ENCODE measurements around the gene TMC3. TPM values are rescaled to one million over a fixed set of nuclear protein-coding genes. Genes with fewer than 3 reads are reported as not detected.
"Not testable (repeated sequence)": the region's sequence is repeated elsewhere in the genome, so short reads cannot be mapped to it uniquely, and the experiment has no call there.

Gene TMC3
- total RNA-seq, 1 donor from 2014 or later: 0.13 TPM

DNA sequence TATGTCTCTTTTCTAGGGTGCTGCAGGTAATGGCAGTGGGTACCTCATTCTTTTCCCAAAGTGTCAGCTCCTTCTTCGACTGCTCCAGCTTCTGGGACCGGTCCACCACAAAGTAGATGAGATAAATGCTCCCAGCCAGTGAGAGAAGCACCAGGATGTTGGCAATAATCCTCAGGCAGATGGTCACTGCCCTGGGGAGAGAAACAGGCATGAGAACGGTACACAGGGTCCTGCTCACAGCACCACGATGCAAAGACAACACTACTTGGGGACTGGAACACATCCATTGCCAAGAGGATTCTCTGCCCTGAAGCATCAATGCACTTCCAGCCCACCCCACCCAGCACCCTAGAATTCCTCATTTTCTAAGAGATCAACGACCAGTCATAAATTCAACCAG is 22.4 kb downstream of the TMC3 start:
- Histone ChIP-seq H3K36me3 (no peaks in the 10 kb centered on the region), H3K79me2 (ENCODE audit: low read depth) (no peaks in the 10 kb centered on the region), H3K27ac (no peak overlapping the region), H3K9ac (peak overlapping the region; percentile 22), H3K4me3 (no peak overlapping the region), H3K9me3 (ENCODE audit: low read depth) (no peaks in the 10 kb centered on the region), H3K4me2 (no peak overlapping the region), H3F3A (ENCODE audit: low read depth) (no peaks in the 10 kb centered on the region), H3K27me3 (no peaks in the 10 kb centered on the region), H2AFZ (replicated peaks) (no peak overlapping the region), H3K4me1 (no peaks in the 10 kb centered on the region), H4K20me1 (ENCODE audit: low read depth) (no peaks in the 10 kb centered on the region)
- DNase-seq (ENCODE audit: low spot score): no peak
- H3K4me1 Mint-ChIP-seq: peaks cover 3% of the 10 kb centered on the region
- H3K4me3 Mint-ChIP-seq: no peak overlapping the region
- no peak overlapping the region for H3K27ac Mint-ChIP-seq
- TF ChIP-seq EZH2phosphoT487 (IDR thresholded peaks at IDR 0.05): no peak
- TF ChIP-seq EZH2 (IDR thresholded peaks at IDR 0.05): no peak
- TF ChIP-seq, protein P1, sequence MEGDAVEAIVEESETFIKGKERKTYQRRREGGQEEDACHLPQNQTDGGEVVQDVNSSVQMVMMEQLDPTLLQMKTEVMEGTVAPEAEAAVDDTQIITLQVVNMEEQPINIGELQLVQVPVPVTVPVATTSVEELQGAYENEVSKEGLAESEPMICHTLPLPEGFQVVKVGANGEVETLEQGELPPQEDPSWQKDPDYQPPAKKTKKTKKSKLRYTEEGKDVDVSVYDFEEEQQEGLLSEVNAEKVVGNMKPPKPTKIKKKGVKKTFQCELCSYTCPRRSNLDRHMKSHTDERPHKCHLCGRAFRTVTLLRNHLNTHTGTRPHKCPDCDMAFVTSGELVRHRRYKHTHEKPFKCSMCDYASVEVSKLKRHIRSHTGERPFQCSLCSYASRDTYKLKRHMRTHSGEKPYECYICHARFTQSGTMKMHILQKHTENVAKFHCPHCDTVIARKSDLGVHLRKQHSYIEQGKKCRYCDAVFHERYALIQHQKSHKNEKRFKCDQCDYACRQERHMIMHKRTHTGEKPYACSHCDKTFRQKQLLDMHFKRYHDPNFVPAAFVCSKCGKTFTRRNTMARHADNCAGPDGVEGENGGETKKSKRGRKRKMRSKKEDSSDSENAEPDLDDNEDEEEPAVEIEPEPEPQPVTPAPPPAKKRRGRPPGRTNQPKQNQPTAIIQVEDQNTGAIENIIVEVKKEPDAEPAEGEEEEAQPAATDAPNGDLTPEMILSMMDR (IDR thresholded peaks at IDR 0.05): no peak
- no peaks in the 10 kb centered on the region for H3K9me3 Mint-ChIP-seq
- no peaks in the 10 kb centered on the region for H3K36me3 Mint-ChIP-seq
- H3K27me3 Mint-ChIP-seq (ENCODE audit: insufficient read depth, low read depth): peaks cover 4% of the 10 kb centered on the region

DNA sequence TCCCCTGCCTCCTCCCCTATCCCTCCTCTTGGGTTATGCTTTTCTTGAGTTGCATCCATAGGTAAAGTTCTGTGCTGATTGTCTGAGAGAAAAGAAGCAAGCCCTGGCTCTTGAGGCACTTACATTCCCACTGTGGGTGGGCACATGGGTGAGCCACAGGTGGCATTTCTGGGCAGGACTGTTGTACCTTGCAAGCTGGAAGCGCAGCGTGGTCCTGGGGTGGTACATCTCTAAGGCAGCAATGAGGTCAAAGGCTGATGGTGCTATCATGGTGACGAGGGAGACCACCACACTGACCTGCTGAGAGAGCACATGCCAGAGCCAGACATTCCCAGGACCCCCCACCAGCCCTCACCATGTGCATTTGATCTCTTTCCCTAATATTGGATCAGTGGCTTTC is 24.7 kb downstream of the TMC3 start:
- Histone ChIP-seq H2AFZ (replicated peaks) (no peak overlapping the region), H3K4me2 (no peak overlapping the region), H4K20me1 (ENCODE audit: low read depth) (no peaks in the 10 kb centered on the region), H3K4me3 (no peak overlapping the region), H3K79me2 (ENCODE audit: low read depth) (no peaks in the 10 kb centered on the region), H3K27ac (no peak overlapping the region), H3K27me3 (no peaks in the 10 kb centered on the region), H3F3A (ENCODE audit: low read depth) (no peaks in the 10 kb centered on the region), H3K9me3 (ENCODE audit: low read depth) (no peaks in the 10 kb centered on the region), H3K9ac (no peak overlapping the region), H3K36me3 (no peaks in the 10 kb centered on the region), H3K4me1 (no peaks in the 10 kb centered on the region)
- Mint-ChIP-seq H3K4me3 (no peak overlapping the region), H3K27me3 (ENCODE audit: insufficient read depth, low read depth) (peaks cover 4% of the 10 kb centered on the region), H3K27ac (no peak overlapping the region), H3K4me1 (no peaks in the 10 kb centered on the region), H3K36me3 (no peaks in the 10 kb centered on the region), H3K9me3 (no peaks in the 10 kb centered on the region)
- no peak for TF ChIP-seq EZH2phosphoT487 (IDR thresholded peaks at IDR 0.05)
- TF ChIP-seq, protein P1 (IDR thresholded peaks at IDR 0.05): no peak
- no peak for TF ChIP-seq EZH2 (IDR thresholded peaks at IDR 0.05)
- no peak for DNase-seq (ENCODE audit: low spot score)

DNA sequence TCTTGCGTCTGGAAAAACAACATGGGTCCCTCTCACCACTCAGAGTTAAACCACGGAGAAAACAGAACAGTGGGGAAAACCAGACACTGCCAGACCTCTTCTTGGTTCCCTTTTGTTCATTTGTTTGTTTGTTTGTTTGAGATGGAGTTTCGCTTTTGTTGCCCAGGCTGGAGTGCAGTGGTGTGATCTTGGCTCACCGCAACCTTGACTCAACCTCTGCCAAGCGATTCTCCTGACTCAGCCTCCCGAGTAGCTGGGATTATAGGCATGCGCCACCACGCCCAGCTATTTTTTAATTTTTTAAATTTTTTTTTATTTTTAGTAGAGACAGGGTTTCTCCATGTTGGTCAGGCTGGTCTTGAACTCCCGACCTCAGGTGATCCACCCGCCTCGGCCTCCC is 25.3 kb downstream of the TMC3 start:
- H3K79me2 ChIP-seq (ENCODE audit: low read depth); H3K4me2 ChIP-seq; H3K36me3 ChIP-seq; H3K9me3 ChIP-seq (ENCODE audit: low read depth); H3K4me1 Mint-ChIP-seq; DNase-seq (ENCODE audit: low spot score); H3K4me3 ChIP-seq; H3F3A ChIP-seq (ENCODE audit: low read depth); H3K27ac Mint-ChIP-seq; H3K9ac ChIP-seq; H3K36me3 Mint-ChIP-seq; H3K4me3 Mint-ChIP-seq; H3K27ac ChIP-seq; H3K27me3 ChIP-seq; H2AFZ ChIP-seq (replicated peaks); H3K9me3 Mint-ChIP-seq; H3K4me1 ChIP-seq; H4K20me1 ChIP-seq (ENCODE audit: low read depth); H3K27me3 Mint-ChIP-seq (ENCODE audit: insufficient read depth, low read depth): not testable (repeated sequence)

DNA sequence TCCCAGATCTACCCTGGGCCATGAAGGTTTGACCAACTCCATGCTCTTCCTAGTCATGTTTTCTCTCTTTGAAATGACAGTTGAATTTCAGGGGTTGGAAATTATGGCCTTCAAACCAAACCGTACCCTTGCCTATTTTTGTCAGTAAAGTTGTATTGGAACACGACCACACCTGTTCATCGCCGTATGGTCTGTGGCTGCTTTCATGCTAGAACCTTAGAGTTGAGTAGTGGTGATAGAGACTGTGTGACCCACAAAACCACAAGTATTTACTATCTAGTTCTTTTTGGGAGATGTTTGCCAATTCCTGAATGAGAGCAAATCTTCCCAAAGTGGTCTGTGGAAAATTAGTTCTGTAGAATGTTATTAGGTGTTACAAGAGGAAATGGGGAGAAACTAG is 26.1 kb downstream of the TMC3 start:
- DNase-seq (ENCODE audit: low spot score): no peak
- H3K4me3 Mint-ChIP-seq: no peak overlapping the region
- TF ChIP-seq EZH2 (IDR thresholded peaks at IDR 0.05) (no peak), EZH2phosphoT487 (IDR thresholded peaks at IDR 0.05) (no peak)
- TF ChIP-seq, protein P1 (IDR thresholded peaks at IDR 0.05): no peak
- no peaks in the 10 kb centered on the region for H4K20me1 ChIP-seq (ENCODE audit: low read depth)
- H3K9me3 ChIP-seq (ENCODE audit: low read depth): no peaks in the 10 kb centered on the region
- no peak overlapping the region for H3K27ac Mint-ChIP-seq
- no peaks in the 10 kb centered on the region for H3K36me3 ChIP-seq
- H3F3A ChIP-seq (ENCODE audit: low read depth): no peaks in the 10 kb centered on the region
- H3K9ac ChIP-seq: no peak overlapping the region
- H3K4me2 ChIP-seq: no peak overlapping the region
- H3K79me2 ChIP-seq (ENCODE audit: low read depth): no peaks in the 10 kb centered on the region
- no peak overlapping the region for H3K4me3 ChIP-seq
- H3K36me3 Mint-ChIP-seq: no peaks in the 10 kb centered on the region
- no peaks in the 10 kb centered on the region for H3K27me3 ChIP-seq
- no peaks in the 10 kb centered on the region for H3K9me3 Mint-ChIP-seq
- H3K27ac ChIP-seq: no peak overlapping the region
- no peaks in the 10 kb centered on the region for H3K4me1 ChIP-seq
- H3K27me3 Mint-ChIP-seq (ENCODE audit: insufficient read depth, low read depth): peaks cover 4% of the 10 kb centered on the region
- no peak overlapping the region for H2AFZ ChIP-seq (replicated peaks)
- H3K4me1 Mint-ChIP-seq: no peaks in the 10 kb centered on the region

Measured in neural progenitor cell (in vitro differentiated cells).